ENCODE measurements around the gene S100P. TPM values are rescaled to one million over a fixed set of nuclear protein-coding genes. Genes with fewer than 3 reads are reported as not detected.

S100P gene
- total RNA-seq, 1 experiment from 2014 or later = 0.45 TPM

- BruUV-seq (replicated peaks) = no TSS peak
- TF ChIP-seq EZH2 (IDR thresholded peaks at IDR 0.05; ENCODE audit: borderline replicate concordance, low read depth, low read length, poor library complexity, severe bottlenecking) (no peak), CTCF (conservative IDR thresholded peaks at IDR 0.05; ENCODE audit: low read depth, low read length) (no peak)
- Histone ChIP-seq H3K27me3 (replicated peaks; ENCODE audit: insufficient read depth, low read depth, low read length, poor library complexity) (peaks cover 6% of the 10 kb centered on the region), H3K9me3 (ENCODE audit: low read depth, low read length, poor library complexity, severe bottlenecking) (no peaks in the 10 kb centered on the region), H3K4me1 (ENCODE audit: insufficient read depth, low read length, poor library complexity, severe bottlenecking) (no peaks in the 10 kb centered on the region), H3K4me3 (ENCODE audit: low read depth, low read length, poor library complexity, severe bottlenecking) (peak overlapping the region; percentile 39), H3K36me3 (ENCODE audit: insufficient read depth, low read length, poor library complexity, severe bottlenecking) (no peaks in the 10 kb centered on the region), H3K27ac (ENCODE audit: low read depth, low read length, poor library complexity, severe bottlenecking) (no peak overlapping the region)
- CTCF ChIA-PET = no interaction called here
- POLR2A ChIA-PET (ENCODE audit: low non-redundant PET) = interaction anchor here (0.7 kb wide), 1 partner anchor 24 kb away, joined by 3 read pairs; no protein-coding TSS in a partner anchor
- intact Hi-C loops (cut with micrococcal nuclease; ENCODE audit: unreplicated experiment) = no loop called here
- DNase-seq (ENCODE audit: low spot score) = peak; percentile 47
Measured at GRCh38 chr4:6658597-6659075, 35.0 kb upstream of the S100P start.

GRCh38 chr4:6659897-6660296 is 33.8 kb upstream of the S100P start:
- ChIA-PET POLR2A (ENCODE audit: low non-redundant PET) (no interaction called here), CTCF (no interaction called here)
- no peaks in the 10 kb centered on the region for H3K36me3 ChIP-seq (ENCODE audit: insufficient read depth, low read length, poor library complexity, severe bottlenecking)
- BruUV-seq (replicated peaks) = no TSS peak
- H3K4me1 ChIP-seq (ENCODE audit: insufficient read depth, low read length, poor library complexity, severe bottlenecking) = no peaks in the 10 kb centered on the region
- peaks cover 15% of the 10 kb centered on the region for H3K27me3 ChIP-seq (replicated peaks; ENCODE audit: insufficient read depth, low read depth, low read length, poor library complexity)
- H3K27ac ChIP-seq (ENCODE audit: low read depth, low read length, poor library complexity, severe bottlenecking) = no peak overlapping the region
- no peak for TF ChIP-seq CTCF (conservative IDR thresholded peaks at IDR 0.05; ENCODE audit: low read depth, low read length)
- no peak for TF ChIP-seq EZH2 (IDR thresholded peaks at IDR 0.05; ENCODE audit: borderline replicate concordance, low read depth, low read length, poor library complexity, severe bottlenecking)
- no peaks in the 10 kb centered on the region for H3K9me3 ChIP-seq (ENCODE audit: low read depth, low read length, poor library complexity, severe bottlenecking)
- H3K4me3 ChIP-seq (ENCODE audit: low read depth, low read length, poor library complexity, severe bottlenecking) = no peak overlapping the region
- DNase-seq (ENCODE audit: low spot score) = no peak
- intact Hi-C loops (cut with micrococcal nuclease; ENCODE audit: unreplicated experiment) = no loop called here

GRCh38 chr4:6660430-6660829 is 33.2 kb upstream of the S100P start:
- TF ChIP-seq EZH2 (IDR thresholded peaks at IDR 0.05; ENCODE audit: borderline replicate concordance, low read depth, low read length, poor library complexity, severe bottlenecking) (no peak), CTCF (conservative IDR thresholded peaks at IDR 0.05; ENCODE audit: low read depth, low read length) (no peak)
- intact Hi-C loops (cut with micrococcal nuclease; ENCODE audit: unreplicated experiment) = no loop called here
- peaks cover 15% of the 10 kb centered on the region for H3K27me3 ChIP-seq (replicated peaks; ENCODE audit: insufficient read depth, low read depth, low read length, poor library complexity)
- POLR2A ChIA-PET (ENCODE audit: low non-redundant PET) = no interaction called here
- BruUV-seq (replicated peaks) = no TSS peak
- no peak for DNase-seq (ENCODE audit: low spot score)
- H3K4me1 ChIP-seq (ENCODE audit: insufficient read depth, low read length, poor library complexity, severe bottlenecking) = no peaks in the 10 kb centered on the region
- no peak overlapping the region for H3K27ac ChIP-seq (ENCODE audit: low read depth, low read length, poor library complexity, severe bottlenecking)
- H3K4me3 ChIP-seq (ENCODE audit: low read depth, low read length, poor library complexity, severe bottlenecking) = no peak overlapping the region
- CTCF ChIA-PET = no interaction called here
- H3K36me3 ChIP-seq (ENCODE audit: insufficient read depth, low read length, poor library complexity, severe bottlenecking) = no peaks in the 10 kb centered on the region
- no peaks in the 10 kb centered on the region for H3K9me3 ChIP-seq (ENCODE audit: low read depth, low read length, poor library complexity, severe bottlenecking)

Data from A673 (cell line).